B cell (primary cell): ENCODE data around the gene HTN3.
"Not testable (repeated sequence)": the region's sequence is repeated elsewhere in the genome, so short reads cannot be mapped to it uniquely, and the experiment has no call there.

ENCODE experiments used
- EZH2 ChIP-seq: IDR thresholded peaks from 2 replicates; pipeline ENCODE4 v1.6.1; 2012; ENCODE audit warnings: borderline replicate concordance, low read depth, mild to moderate bottlenecking, moderate library complexity, low read length; ENCODE audit not compliant: insufficient read depth, poor library complexity, severe bottlenecking
- TF ChIP-seq, protein P1 (sequence below): fragments of 200-600 bp; IDR thresholded peaks from one replicate; pipeline ENCODE4 v1.8.0; 2022; ENCODE audit warnings: antibody characterized with exemption, mild to moderate bottlenecking

DNA sequence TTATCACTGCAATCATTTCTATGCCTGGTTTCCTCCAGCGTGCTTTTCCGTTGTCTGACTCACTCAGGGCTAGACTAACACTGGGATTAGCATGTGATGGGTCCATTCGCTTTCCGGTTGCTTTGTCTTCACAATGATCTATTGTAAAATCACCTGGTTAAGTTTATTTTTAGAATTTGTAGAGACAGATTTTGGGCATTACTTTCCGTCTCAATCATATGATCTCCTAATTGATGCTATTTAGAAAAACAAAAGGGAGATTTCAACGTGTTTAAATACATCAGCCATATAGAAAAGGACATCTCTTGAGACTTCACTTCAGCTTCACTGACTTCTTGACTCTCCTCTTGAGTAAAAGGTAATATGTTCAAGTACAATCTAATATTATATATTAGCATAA lies 21.9 kb downstream of the HTN3 start, which contains the start of gene HTN1:
- TF ChIP-seq, protein P1, sequence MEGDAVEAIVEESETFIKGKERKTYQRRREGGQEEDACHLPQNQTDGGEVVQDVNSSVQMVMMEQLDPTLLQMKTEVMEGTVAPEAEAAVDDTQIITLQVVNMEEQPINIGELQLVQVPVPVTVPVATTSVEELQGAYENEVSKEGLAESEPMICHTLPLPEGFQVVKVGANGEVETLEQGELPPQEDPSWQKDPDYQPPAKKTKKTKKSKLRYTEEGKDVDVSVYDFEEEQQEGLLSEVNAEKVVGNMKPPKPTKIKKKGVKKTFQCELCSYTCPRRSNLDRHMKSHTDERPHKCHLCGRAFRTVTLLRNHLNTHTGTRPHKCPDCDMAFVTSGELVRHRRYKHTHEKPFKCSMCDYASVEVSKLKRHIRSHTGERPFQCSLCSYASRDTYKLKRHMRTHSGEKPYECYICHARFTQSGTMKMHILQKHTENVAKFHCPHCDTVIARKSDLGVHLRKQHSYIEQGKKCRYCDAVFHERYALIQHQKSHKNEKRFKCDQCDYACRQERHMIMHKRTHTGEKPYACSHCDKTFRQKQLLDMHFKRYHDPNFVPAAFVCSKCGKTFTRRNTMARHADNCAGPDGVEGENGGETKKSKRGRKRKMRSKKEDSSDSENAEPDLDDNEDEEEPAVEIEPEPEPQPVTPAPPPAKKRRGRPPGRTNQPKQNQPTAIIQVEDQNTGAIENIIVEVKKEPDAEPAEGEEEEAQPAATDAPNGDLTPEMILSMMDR, result not testable (repeated sequence)
- not testable (repeated sequence) for TF ChIP-seq EZH2
